Left hindlimb (tissue), 1 donor: ENCODE measurements around the gene NUDT17.
A peak's percentile ranks its signal among the peaks of the same experiment; 100 is the strongest.

Source experiments
- DNase-seq: peaks from one replicate; pipeline ENCODE4 v3.0.0-alpha.2; 2018

The NUDT17 gene

DNA sequence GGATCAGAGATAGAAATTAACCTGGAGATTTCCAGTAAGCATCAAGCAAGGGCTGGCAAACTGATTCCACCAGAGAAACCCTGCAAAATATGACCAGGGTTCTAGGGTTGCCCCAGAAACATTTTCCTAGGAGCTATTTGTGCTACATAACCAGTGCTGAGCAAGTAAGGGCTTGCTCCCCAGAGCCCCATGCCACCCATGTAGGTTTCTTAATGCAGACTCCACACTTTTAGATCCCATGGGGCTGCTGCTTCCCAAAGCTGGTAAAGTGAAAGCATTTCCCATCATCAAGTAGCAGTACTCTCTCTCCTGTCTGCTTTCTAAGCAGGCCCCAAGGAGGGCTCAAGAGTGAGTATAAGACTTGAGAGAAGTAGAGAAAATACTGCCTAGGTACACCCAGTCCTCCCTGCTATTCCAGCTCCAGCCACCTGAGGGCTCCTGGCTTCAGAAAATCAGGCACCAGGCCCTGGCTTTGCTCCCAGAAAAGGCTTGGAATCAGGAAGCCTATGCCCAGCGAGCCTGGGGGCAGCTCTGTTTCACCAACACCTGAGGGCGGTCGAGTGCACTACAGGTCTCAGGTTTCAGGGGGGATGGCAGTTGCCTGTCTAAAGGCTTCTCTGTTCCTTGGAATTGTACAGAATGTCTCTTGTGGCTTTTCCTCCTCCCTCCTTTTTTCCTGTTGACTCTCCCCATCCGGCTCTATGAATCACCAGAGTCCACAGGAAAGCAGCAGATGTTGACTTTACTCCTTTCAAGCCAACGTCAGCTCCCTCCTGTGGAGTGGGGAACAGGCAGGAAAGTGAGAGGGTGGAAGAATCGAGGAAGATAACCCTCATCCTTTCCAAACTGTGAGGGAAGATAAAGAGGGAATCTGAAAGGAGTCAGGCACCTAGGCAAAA lies 46.4 kb downstream of the NUDT17 start:
- DNase-seq = peak; percentile 94

DNA sequence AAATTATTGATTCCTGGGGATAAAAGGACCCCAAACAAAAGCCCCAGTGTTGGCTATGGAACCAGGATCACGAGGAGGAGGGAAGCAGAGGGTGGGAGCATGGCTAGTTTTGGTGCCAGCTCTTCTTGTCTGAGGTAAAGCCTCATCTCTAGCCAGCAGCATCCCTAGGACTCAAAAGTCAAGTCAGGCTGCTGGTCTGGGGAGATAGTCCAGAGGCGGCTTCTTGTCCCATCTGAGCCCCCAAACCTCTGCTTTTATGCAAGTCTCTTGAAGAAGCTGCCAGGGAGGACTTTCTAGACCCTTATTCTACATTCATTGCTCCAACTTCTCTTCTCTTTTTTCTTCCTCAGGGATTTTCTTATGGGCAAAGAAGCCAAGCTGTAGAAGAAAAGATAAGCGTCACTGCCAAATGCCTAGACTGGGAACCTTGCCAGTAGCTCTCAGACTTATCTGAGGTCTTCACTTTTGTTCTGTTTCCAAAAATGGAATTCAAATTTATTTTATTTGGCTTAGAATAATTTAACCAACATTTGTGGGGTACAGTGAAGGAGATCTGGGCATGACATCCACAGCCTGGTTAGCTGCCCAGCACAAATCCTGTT lies 47.2 kb downstream of the NUDT17 start:
- no peak for DNase-seq

- DNase-seq = no peak
These were observed 48.1 kb downstream of the NUDT17 start for GRCh38 chr1:145893306-145894055.

- DNase-seq = no peak
These were observed 50.0 kb downstream of the NUDT17 start for GRCh38 chr1:145895471-145895870.

- no peak for DNase-seq
These were observed 52.5 kb downstream of the NUDT17 start for GRCh38 chr1:145897969-145898368.
